ENCODE data around the gene C5orf22.

DNA sequence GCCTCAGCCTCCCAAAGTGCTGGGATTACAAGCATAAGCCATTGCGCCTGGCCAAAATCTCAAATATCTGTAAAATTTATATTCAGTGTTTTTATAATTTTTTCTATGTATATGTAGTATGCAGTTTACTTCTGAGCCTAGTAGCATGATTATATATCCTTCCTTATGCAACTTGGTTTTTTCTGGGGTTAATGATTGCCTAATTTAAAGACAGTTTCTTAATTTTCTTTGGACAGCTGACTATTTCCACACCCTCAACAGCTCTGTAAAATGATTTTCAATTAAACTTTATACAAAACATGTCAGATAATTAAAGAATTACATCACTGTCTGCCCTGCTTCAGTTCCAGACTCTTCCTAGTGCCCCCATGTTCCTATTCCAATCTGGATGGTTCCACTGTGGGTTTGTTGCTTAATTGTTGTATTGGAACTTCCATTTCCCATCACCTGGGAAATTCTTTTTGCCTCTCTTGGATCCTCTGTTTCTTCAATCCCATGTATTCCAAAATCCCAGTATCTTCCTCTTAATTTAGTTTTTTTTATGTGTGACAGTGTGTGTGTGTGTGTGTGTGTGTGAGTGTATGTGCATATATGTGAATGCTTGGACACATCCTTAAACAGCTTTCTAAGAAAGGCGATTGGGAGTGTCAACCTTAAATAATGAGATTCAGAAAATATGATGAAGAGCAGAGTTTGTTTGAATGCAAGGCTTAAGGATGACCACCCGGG lies 53.2 kb downstream of the C5orf22 start:
- TF ChIP-seq POLR2AphosphoS5 (IDR thresholded peaks at IDR 0.05; ENCODE audit: low read length) (no peak), HDAC2 (IDR thresholded peaks at IDR 0.05) (no peak), RAD51 (IDR thresholded peaks at IDR 0.05) (no peak), ZNF274 (IDR thresholded peaks at IDR 0.05; ENCODE audit: insufficient read depth, insufficient read length) (no peak), SP1 (IDR thresholded peaks at IDR 0.05; ENCODE audit: low read depth, low read length) (no peak), BACH1 (IDR thresholded peaks at IDR 0.05; ENCODE audit: borderline replicate concordance) (no peak), EZH2 (IDR thresholded peaks at IDR 0.05; ENCODE audit: borderline replicate concordance, control insufficient read depth, low read depth, low read length) (no peak), TCF12 (IDR thresholded peaks at IDR 0.05; ENCODE audit: low read depth, low read length) (no peak), POLR2A (IDR thresholded peaks at IDR 0.05; ENCODE audit: low read depth, low read length) (no peak), GABPA (IDR thresholded peaks at IDR 0.05; ENCODE audit: low read depth) (no peak), RELA (IDR thresholded peaks at IDR 0.05; ENCODE audit: borderline replicate concordance, partially characterized antibody) (no peak)
- TF ChIP-seq, protein P1, sequence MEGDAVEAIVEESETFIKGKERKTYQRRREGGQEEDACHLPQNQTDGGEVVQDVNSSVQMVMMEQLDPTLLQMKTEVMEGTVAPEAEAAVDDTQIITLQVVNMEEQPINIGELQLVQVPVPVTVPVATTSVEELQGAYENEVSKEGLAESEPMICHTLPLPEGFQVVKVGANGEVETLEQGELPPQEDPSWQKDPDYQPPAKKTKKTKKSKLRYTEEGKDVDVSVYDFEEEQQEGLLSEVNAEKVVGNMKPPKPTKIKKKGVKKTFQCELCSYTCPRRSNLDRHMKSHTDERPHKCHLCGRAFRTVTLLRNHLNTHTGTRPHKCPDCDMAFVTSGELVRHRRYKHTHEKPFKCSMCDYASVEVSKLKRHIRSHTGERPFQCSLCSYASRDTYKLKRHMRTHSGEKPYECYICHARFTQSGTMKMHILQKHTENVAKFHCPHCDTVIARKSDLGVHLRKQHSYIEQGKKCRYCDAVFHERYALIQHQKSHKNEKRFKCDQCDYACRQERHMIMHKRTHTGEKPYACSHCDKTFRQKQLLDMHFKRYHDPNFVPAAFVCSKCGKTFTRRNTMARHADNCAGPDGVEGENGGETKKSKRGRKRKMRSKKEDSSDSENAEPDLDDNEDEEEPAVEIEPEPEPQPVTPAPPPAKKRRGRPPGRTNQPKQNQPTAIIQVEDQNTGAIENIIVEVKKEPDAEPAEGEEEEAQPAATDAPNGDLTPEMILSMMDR (IDR thresholded peaks at IDR 0.05 in 2 of 3, conservative IDR thresholded peaks at IDR 0.05 in 1 of 3; ENCODE audit: control insufficient read depth in 2 of 3, extremely low read depth in 1 of 3, insufficient read depth in 1 of 3, low read depth in 3 of 3, low read length in 3 of 3): no peak
- TF ChIP-seq, protein P2, sequence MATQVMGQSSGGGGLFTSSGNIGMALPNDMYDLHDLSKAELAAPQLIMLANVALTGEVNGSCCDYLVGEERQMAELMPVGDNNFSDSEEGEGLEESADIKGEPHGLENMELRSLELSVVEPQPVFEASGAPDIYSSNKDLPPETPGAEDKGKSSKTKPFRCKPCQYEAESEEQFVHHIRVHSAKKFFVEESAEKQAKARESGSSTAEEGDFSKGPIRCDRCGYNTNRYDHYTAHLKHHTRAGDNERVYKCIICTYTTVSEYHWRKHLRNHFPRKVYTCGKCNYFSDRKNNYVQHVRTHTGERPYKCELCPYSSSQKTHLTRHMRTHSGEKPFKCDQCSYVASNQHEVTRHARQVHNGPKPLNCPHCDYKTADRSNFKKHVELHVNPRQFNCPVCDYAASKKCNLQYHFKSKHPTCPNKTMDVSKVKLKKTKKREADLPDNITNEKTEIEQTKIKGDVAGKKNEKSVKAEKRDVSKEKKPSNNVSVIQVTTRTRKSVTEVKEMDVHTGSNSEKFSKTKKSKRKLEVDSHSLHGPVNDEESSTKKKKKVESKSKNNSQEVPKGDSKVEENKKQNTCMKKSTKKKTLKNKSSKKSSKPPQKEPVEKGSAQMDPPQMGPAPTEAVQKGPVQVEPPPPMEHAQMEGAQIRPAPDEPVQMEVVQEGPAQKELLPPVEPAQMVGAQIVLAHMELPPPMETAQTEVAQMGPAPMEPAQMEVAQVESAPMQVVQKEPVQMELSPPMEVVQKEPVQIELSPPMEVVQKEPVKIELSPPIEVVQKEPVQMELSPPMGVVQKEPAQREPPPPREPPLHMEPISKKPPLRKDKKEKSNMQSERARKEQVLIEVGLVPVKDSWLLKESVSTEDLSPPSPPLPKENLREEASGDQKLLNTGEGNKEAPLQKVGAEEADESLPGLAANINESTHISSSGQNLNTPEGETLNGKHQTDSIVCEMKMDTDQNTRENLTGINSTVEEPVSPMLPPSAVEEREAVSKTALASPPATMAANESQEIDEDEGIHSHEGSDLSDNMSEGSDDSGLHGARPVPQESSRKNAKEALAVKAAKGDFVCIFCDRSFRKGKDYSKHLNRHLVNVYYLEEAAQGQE (IDR thresholded peaks at IDR 0.05; ENCODE audit: low read depth, low read length): no peak
- TF ChIP-seq, protein P3, sequence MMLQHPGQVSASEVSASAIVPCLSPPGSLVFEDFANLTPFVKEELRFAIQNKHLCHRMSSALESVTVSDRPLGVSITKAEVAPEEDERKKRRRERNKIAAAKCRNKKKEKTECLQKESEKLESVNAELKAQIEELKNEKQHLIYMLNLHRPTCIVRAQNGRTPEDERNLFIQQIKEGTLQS (IDR thresholded peaks at IDR 0.05; ENCODE audit: borderline replicate concordance, extremely low read depth, low read depth, low read length): no peak
